Osteoblast (primary cell): ENCODE data around the gene CRAMP1. TPM values are rescaled to one million over a fixed set of nuclear protein-coding genes. Genes with fewer than 3 reads are reported as not detected.

Source experiments
- total RNA-seq: library from RNA; depleted of rRNA; stranded (reverse); fragments of >200 nt; gene quantifications from 2 replicates; pipeline ENCODE4 v1.2.3, GENCODE V29; 2012

Gene CRAMP1
- total RNA-seq, 1 donor = 11.2 TPM

Other genes starting within 250 kb of the CRAMP1 start
- gene UNKL, start 197.7 kb upstream of the CRAMP1 start, total RNA-seq = 10.1 and 12.7 TPM in 2 replicates
- gene UQCC4, start 191.6 kb upstream of the CRAMP1 start, total RNA-seq = 7.6 and 8.3 TPM in 2 replicates
- not detected in 2 replicates for gene PERCC1, start 181.3 kb upstream of the CRAMP1 start, total RNA-seq
- 0.36 and 0.59 TPM in 2 replicates for gene CCDC154, start 167.8 kb upstream of the CRAMP1 start, total RNA-seq
- 161 and 187 TPM in 2 replicates for gene CLCN7, start 137.3 kb upstream of the CRAMP1 start, total RNA-seq
- gene PTX4, start 123.4 kb upstream of the CRAMP1 start, total RNA-seq = not detected in 2 replicates
- gene TELO2, start 119.0 kb upstream of the CRAMP1 start, total RNA-seq = 12.4 and 18.1 TPM in 2 replicates
- 7.7 and 8.3 TPM in 2 replicates for gene TMEM204, start 78.7 kb upstream of the CRAMP1 start, total RNA-seq
- 37.1 and 38.0 TPM in 2 replicates for gene IFT140, start 288 bp upstream of the CRAMP1 start, total RNA-seq
- 22.8 and 26.2 TPM in 2 replicates for gene JPT2, start 65.9 kb downstream of the CRAMP1 start, total RNA-seq
- gene MAPK8IP3, start 93.8 kb downstream of the CRAMP1 start, total RNA-seq = 64.1 and 71.0 TPM in 2 replicates
- 49.2 and 55.4 TPM in 2 replicates for gene NME3, start 159.2 kb downstream of the CRAMP1 start, total RNA-seq
- gene EME2, start 160.4 kb downstream of the CRAMP1 start, total RNA-seq = 10.0 and 16.3 TPM in 2 replicates
- gene MRPS34, start 160.8 kb downstream of the CRAMP1 start, total RNA-seq = 40.5 and 47.1 TPM in 2 replicates
- gene SPSB3, start 170.2 kb downstream of the CRAMP1 start, total RNA-seq = 33.6 and 42.3 TPM in 2 replicates
- gene NUBP2, start 170.6 kb downstream of the CRAMP1 start, total RNA-seq = 45.4 and 56.1 TPM in 2 replicates
- not detected in 2 replicates for gene IGFALS, start 181.3 kb downstream of the CRAMP1 start, total RNA-seq
- 28.9 and 32.9 TPM in 2 replicates for gene HAGH, start 214.5 kb downstream of the CRAMP1 start, total RNA-seq
- 63.1 and 72.7 TPM in 2 replicates for gene FAHD1, start 214.8 kb downstream of the CRAMP1 start, total RNA-seq